HG03039 (cell line): ENCODE results near the gene SPG7.
"Not testable (repeated sequence)": the region's sequence is repeated elsewhere in the genome, so short reads cannot be mapped to it uniquely, and the experiment has no call there.

Experiments
- ATAC-seq: cut with Tn5 transposase; IDR thresholded peaks from one replicate; pipeline ENCODE4 v1.9.1; 2021; ENCODE audit warnings: mild to moderate bottlenecking, moderate library complexity; ENCODE audit not compliant: unreplicated experiment

Gene SPG7

DNA sequence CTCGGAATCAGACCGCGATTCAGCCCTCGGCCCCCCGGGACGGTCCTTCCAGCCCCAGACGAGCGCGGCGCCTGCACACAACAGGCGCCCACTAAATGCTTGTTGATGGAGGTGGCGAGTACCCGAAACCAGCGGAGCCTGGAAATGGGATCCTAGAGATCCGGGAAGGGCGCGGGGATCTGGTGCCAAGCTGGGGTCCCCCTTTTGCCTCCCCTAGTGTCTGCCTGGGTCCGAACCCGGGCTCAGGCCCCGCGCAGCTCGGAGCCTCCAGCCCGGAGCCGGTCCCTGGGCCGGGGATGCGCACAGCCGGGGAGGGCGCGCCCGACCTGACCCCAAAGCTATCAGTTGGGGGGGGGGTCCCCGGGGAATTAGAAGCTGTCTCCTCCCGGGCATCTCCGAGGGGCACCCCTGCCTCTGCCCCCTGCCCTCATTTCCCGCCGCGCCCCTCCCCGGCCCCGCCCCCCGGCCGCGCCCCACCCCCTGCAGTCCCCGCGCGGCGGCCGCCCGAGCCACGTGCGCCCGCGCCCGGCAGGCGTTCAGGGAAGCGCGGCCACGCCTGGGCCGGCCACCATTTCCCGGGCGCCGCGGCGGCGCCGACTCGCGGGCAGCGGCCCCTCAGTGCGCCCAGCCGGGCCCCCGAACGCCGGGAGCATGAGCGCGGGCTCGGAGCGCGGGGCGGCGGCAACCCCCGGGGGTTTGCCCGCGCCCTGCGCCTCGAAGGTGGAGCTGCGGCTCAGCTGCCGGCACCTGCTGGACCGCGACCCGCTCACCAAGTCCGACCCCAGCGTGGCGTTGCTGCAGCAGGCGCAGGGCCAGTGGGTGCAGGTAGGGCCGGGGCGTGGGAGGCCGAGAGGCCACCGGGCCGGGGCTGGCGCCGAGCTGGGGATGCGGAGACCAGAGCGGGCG is 67.3 kb downstream of the SPG7 start, which contains the start of gene CPNE7:
Gene CPNE7, plus strand, starts transcription at position 512 of the 906 bp plus-strand sequence. Its CDS starts 140 bp downstream, at position 652.
- ATAC-seq = no peak

DNA sequence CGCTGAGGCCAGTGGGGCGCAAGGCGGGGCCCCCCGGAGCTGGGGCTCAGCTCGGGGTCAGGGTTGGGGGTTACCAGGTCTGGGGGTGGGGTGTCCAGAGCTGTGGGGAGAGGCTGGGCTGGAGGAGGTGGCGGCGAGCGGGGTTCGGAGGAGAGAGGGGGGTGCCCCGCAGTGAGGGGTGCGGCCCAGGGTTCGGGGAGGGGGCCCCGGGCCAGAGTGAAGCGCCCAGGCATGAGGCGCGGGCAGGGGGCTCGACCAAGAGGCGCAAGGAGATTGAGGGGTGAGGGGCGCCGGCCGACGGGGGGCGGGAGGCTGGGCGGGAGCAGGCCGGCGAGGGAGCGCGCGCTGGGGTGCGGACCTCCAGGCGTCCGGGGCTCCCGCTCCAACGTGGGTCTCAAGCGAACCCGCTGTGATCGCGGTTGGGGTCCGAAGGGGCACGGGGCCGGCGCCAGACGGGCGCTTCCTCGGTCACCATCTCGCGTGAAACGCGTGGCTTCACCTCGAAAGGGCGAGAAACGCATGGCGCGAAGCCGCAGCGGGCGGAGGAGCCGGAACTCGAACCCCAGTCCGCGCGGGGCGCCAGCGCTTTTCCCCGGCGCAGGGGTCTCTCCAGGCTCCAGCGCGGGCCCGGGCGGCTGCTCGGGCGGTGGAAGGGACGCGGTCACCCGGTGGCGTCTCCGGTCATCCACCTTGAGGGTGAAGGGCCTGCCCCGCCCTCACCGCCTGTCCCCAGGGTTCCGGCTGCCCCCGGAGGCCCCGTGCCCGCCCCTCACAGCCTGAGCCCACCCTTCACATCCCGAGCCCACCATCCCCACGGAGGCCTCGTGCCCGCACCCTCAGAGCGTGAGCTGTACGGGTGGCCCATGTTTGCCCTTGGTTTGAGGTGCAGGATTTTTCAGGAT is 68.2 kb downstream of the SPG7 start:
- no peak for ATAC-seq

DNA sequence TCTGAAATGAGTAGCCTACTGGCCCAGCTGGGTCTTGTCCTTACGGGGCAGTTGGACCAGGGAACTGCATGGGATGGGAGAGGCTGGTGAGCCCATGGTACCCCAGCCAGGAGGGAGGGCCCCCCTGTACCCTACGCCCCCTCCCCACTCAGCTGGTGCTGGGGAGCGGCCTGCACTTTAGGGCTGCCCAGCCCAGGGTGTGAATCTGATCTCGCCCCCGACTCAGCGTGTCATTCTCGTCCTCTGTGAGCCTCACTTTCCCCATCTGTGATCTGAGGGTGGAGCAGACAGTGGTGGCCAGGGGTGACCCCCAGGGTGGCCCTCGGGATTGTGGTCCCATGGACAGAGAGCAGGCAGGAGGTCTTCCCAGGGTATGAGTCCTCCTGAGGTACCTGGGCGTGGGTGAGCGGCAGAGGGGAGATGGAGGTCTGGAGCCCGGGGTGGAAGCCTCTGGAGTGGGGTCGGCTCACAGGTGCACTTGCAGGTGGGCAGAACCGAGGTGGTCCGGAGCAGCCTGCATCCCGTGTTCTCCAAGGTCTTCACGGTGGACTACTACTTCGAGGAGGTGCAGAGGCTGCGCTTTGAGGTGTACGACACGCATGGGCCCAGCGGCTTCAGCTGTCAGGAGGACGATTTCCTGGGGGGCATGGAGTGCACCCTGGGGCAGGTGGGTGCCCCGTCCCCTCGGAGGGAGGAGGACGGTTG is 69.0 kb downstream of the SPG7 start:
- ATAC-seq = no peak

DNA sequence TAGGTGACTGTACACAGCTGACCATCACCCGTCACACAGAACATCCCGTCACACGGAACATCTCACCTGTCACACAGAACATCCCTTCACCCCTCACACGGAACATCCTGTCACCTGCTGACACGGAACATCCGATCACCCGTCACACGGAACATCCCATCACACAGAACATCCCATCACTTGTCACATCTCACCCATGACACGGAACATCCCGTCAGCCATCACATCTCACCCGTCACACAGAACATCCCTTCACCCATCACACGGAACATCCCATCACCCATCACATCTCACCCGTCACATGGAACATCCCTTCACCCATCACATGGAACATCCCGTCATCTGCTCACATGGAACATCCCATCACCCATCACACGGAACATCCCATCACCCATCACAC is 71.1 kb downstream of the SPG7 start:
- no peak for ATAC-seq

DNA sequence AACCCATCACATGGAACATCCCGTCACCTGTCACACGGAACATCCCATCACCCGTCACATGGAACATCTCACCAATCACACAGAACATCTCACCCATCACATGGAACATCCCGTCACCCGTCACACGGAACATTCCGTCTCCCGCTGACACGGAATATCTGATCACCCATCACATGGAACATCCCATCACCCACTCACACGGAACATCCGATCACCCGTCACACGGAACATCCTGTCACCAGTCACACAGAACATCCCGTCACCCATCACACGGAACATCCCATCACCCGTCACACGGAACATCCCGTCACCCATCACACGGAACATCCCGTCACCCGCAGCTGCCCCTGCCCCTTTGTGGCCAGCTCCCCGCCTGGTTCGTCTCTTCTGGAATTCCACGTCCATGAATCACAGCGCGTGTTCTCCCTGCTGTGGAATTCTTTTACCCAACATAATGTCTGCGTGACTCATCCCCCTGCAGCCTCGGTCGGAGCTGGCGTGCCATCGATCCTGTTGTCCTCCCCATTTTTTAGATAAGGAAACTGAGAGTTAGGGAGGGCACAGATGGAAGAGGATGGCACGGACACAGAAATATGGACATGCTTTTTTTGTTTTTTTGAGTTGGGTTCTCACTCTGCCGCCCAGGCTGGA is 73.0 kb downstream of the SPG7 start:
- no peak for ATAC-seq

DNA sequence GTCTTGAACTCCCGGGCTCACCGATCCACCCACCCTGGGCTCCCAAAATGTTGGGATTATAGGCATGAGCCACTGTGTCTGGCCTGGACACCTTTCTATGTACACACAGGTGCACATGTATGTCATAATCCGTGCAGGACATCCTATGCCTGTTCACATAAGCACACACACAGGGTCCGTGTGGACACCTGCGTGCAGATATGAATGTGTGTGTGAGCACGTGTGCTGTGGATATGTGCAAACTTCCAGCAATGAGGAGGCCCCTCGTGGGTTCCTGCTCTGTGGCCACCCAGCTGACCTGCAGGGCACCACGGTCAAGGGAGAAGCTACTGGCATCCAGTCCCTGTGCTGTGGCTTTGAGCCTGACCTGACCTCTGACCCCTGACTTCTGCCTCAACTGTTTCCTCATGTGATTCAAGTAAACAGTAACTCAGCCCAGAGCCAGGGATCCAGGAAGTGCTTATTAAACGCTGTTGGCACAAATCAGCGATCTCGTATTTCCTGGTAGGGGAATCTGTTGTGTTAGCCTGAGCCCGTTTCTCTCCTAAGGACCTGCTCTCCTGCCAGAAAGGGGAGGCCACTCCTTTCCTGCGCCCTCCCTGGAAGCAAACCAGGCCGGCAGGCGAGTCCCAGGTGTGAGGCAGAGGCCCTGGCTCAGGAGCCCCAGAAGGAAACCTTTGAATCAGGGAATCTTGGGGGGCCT is 73.8 kb downstream of the SPG7 start:
- ATAC-seq = no peak

DNA sequence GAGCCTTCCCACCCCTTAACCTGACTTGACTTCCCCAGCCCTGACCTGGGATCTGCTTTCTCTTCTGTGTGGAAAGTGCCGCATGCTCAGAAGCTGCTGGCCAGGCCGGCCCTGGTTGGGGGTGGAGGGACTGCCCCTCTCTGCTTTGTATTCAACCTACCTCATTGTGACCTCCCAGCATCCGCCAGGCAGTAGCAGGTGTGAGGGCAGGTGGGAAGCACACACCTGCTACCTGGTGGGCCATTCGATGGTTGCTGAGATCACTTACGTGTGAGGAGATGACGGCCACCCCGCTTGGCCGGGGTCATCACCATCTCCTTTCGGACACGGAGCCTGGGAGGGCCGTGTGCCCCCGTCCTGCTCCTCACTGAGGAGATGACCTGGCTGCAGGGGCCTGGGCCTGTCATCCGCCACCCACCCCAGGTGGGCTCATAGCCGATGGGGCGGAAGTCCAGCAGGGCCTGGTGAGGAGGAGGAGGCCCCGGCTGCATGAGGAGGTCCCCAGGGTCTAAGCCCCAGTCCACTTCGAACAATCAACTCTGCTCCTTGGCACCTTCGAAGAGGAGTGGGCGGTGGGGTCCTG is 74.5 kb downstream of the SPG7 start:
- ATAC-seq = no peak

DNA sequence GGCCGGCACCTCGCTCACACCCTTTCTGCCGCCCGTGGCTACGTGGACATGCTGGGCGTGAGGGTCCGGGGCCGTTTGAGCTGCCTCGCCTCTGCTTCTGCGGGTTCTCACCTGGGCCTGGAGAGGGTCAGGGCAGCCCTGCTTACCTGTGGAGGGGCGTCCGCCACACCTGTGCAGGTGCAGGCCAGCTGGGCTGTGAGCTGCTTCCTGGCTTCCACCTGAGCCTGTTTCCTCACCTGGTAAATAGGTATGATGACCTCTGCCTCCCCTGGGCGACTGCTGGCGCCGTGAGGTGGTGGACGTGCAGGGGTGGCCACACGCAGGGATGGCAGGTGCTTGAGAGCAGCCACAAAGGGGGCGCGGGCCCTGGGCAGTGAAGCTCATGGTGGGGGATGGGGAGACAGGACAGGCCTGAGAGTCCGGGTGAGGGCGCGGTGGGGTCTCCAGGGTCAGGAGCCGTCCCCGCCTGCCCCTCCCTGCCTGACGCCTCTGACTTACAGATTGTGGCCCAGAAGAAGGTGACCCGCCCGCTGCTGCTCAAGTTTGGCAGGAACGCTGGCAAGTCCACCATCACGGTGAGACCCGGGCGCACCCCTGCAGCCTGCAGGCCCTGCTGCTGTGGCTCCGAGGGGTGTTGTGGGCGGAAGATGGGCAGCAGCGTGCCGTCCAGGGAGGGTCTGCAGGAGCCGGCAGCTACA is 75.1 kb downstream of the SPG7 start:
- ATAC-seq = no peak

DNA sequence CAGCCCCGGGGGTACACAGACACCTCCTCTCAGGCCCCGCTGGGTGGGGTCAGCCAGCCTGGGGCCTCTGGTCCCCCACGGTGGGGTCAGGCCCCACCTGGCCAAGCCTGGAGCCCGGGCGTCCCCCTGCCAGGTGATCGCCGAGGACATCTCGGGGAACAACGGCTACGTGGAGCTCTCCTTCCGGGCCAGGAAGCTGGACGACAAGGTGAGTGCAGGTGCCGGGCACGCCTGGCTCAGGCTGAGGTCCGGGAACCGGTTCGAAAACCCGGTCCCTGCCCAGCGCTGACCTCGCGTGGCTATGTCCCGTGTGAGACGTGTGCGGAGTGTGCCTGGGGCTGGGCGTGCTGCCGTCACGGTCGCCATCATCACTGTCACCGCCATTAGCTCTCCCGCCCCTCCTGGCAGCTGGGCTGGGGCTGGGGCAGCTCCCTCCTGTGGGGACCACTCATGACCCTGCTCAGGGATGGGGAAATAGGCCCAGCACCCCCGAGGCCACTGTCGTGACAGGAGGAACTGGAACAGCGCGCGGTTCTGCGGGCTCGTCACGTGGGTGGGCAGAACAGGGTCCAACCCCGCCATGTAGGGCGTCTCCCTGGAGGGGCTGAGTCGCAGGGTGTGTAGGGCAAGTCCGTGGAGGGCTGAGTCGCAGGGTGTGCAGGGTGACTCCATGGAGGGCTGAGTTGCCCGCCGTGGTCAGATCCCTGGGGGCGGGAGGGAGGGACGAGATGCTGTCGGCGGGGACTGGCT is 75.9 kb downstream of the SPG7 start:
- ATAC-seq = no peak

DNA sequence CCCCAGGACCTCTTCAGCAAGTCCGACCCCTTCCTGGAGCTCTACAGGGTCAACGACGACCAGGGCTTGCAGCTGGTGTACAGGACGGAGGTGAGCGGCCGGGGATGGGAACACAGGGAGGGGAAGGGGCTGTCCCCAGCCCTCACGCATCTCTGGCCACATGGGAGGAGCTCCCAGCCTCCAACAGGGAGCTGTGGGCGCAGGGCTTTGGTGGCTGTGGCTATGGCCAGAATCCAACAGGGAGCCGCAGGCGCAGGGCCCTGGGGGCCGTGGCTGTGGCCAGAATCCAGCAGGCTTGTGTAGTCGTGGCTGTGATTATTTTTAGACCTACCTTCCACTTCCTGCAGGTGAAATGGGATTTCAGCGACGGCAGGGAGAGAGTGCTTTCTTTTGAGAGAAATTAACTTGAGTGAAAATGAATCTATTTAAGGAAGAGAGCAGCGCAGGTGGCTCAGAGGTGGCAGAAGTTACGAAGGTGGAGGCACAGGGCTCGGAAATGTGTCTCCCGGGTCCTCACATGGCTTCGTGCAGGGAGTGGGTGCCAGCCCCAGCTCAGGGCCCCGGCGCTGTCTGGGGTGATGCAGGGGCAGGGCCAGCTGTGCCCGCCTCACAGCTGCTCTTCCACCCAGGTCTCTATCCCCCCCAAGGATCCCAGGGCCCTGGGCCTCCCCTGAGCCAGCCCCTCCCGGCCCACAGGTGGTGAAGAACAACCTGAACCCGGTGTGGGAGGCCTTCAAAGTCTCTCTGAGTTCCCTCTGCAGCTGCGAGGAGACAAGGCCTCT is 76.8 kb downstream of the SPG7 start:
- no peak for ATAC-seq

DNA sequence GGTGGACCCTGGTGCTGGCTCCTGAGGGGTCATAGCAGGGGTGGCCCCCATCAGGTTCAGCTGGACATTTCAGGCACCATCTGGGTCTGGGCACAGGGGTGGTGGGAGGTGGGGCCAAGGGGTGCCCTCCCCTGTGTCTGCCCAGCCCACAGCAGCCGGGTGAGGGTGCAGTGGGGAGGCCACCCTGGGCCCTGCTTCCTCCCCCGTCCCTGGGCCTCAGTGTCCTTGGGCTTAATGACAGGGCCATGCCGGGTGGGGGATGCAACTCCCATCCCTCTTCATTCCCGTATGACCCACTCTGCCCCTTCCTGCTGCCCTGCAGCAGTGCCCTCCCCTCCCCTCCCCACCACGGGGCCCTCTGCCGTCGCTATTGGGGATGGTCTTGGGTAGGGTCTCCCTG is 78.0 kb downstream of the SPG7 start:
- no peak for ATAC-seq

DNA sequence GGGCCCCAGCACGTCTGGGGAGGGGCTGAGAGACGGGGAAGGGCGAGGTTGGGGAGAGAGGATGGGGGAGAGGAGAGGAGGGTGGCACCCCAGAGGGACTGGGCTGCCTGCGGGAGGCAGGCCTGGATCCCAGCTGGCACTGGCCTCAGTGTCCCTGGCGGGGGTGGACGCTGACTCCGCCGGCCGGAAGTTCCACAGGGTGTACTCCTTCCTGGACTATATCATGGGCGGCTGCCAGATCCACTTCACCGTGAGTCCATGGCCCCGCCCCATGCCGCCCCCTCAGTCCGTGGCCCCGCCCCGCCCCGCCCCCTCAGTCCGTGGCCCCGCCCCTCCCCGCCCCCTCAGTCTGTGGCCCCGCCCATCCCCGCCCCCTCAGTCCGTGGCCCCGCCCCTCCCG is 78.7 kb downstream of the SPG7 start:
- ATAC-seq = no peak

DNA sequence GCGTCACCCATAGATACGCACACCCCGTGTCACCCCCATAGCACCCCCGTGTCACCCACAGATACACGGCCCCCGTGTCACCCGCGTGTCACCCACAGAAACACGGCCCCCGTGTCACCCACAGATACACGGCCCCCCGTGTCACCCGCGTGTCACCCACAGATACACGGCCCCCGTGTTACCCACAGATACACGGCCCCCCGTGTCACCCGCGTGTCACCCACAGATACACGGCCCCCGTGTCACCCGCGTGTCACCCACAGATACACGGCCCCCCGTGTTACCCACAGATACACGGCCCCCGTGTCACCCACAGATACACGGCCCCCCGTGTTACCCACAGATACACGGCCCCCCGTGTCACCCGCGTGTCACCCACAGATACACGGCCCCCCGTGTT is 79.5 kb downstream of the SPG7 start:
- ATAC-seq = not testable (repeated sequence)

DNA sequence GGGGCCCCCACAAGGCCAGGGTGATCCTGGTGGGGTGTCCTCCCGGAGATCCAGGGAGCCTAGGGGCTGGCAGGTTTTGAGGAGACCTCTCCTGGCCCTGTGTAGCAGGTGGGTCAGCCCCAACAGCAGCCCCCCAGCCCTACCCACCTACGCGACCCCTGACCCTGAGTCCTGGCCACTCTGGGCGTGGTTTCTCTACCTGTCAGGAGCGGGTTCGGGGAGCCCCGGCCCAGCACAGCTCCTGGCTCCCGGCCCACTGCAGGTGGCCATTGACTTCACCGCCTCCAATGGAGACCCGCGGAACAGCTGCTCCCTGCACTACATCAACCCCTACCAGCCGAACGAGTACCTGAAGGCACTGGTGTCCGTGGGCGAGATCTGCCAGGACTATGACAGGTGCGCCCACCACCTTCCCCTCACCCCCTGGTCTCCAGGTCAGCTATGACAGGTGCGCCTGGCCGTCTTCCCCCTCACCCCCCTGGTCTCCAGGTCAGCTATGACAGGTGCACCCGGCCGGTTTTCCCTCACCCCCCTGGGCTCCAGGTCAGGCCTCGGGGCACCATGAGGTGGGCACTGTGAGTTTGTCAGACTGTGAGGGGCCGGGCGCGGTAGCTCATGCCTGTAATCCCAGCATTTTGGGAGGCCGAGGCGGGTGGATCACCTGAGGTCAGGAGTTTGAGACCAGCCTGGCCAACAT is 80.4 kb downstream of the SPG7 start:
- no peak for ATAC-seq

DNA sequence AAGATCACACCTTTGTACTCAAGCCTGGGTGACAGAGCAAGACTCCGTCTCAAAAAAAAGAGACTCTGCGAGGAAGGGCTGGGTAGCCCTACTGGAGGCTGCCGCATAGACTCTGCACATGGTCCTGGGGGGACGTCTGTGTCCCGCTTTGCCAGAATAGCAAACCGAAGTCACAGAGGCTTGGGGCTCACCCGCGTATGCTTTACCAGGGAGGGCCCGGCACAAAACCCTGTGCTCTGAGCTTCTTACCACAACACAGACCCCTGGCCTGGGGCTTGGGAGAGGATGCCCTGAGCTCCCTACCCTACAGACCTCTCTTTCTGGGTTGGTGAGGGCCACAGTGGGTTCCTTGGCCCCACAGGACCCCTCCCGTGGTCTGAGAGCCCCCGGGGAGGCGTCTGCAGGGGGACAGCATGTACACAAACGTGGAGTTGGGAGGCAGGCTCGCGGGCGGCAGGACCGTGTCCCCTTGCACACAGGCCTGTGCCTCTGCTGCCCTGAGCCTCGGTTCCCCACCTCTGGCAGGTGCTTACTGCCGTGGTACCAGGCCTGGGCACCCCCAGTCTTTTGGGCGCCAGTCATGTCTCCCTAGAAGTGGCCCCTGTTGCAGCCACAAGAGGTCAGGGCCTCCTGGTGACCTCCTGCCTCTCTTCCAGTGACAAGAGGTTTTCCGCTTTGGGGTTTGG is 81.2 kb downstream of the SPG7 start:
- no peak for ATAC-seq

DNA sequence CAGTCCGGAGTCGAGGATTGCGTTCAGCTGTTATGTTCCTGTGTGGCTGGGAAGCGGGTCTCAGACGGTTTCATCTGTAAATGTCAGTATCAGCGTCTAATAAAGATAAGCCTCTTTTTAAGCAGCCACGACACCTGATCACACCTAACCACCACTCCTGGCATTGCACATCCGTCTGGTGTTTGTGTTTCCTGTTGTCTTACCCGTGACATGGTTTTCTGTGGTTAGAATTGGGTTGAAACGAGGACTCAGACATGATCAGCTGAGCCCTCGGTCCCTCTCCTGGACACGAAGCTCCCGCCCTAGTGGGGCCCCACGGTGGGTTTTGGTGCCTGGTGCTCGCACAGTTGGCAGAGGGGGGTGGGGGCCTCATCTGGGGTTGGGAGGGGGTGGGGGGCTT is 85.6 kb downstream of the SPG7 start:
- ATAC-seq = no peak
